Right lobe of liver (tissue), 4 donors: ENCODE measurements around the gene DLGAP3.

Source experiments
- POLR2A ChIP-seq: fragments of 450-650 bp; IDR thresholded peaks from one replicate; pipeline ENCODE4 v1.6.1; 2017; ENCODE audit warnings: antibody characterized with exemption, mild to moderate bottlenecking
- TF ChIP-seq, protein P1 (sequence below), 4 donors: fragments of 200-600 bp in 3 of 4; fragments of 450-650 bp in 1 of 4; IDR thresholded peaks; one replicate each; pipeline versions ENCODE4 v1.5.1 to v1.8.0; 2016 to 2022; ENCODE audit warnings: antibody characterized with exemption in 4 of 4, mild to moderate bottlenecking in 2 of 4
- donor health status: DM: no; HTN: no; CAD: no.
- donor health status: DM: no; HTN: no; CAD: no.
- donor health status: DM: no; HTN: yes; CAD: no.

DNA sequence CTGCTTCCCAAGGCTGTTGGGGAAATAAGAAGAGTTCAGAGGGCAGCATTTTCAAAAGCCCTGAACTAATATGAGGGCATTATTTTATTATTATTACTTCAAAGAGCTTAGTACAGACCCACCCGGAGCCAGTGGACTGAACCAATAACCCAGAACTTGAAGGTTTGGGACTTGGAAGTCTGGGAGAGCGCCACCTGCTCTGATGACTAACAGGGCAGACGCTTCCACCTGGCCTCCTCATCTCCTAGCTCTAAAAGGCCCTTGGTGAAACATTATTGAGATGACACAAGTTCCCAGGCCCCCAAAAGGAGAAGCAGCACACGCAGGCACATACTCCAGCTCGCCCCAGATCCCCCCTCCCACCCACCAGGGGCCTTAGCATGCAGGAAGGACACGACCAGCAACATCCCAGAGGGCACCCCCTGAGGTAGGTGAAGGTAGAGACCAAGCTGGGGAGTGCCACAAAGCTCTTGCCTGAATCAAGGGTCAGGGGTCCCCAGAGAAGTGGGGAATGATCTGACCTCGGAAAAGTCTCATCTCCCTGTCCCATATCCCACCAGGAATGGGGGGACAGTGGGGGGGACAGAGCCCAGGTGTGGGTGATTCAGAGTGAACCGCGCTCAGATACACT lies 1.3 kb downstream of the DLGAP3 start:
- TF ChIP-seq, protein P1, sequence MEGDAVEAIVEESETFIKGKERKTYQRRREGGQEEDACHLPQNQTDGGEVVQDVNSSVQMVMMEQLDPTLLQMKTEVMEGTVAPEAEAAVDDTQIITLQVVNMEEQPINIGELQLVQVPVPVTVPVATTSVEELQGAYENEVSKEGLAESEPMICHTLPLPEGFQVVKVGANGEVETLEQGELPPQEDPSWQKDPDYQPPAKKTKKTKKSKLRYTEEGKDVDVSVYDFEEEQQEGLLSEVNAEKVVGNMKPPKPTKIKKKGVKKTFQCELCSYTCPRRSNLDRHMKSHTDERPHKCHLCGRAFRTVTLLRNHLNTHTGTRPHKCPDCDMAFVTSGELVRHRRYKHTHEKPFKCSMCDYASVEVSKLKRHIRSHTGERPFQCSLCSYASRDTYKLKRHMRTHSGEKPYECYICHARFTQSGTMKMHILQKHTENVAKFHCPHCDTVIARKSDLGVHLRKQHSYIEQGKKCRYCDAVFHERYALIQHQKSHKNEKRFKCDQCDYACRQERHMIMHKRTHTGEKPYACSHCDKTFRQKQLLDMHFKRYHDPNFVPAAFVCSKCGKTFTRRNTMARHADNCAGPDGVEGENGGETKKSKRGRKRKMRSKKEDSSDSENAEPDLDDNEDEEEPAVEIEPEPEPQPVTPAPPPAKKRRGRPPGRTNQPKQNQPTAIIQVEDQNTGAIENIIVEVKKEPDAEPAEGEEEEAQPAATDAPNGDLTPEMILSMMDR (IDR thresholded peaks at IDR 0.05) = no peak
- TF ChIP-seq POLR2A = no peak
